GM19238 (cell line): Measurements from ENCODE around the gene SH2D4B.
A peak's percentile ranks its signal among the peaks of the same experiment; 100 is the strongest.
"Not testable (repeated sequence)": the region's sequence is repeated elsewhere in the genome, so short reads cannot be mapped to it uniquely, and the experiment has no call there.

ENCODE experiments used
- DNase-seq: peaks from one replicate; pipeline ENCODE4 v3.0.0; 2011; ENCODE audit warnings: low spot score; ENCODE audit not compliant: insufficient read length

Gene SH2D4B

DNA sequence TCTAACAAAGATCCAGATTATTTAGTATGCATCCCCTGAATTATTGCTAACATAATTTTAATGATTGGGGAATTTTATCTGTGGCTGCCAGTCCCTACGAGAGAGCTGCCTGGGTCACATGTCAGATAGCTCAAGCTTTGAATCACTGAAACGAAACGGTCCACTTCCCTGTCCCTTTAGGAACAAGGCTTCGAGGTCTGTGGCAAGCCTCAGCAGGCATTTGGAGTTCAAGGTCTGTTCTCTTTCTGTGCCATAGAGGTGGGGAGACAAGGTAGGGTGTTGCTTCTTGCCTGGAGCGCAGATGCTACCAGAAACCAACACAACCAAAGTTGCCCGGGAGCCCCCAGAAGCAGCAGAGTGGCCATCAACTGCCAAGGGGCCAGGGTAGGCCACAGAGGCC is 13.9 kb upstream of the SH2D4B start:
- no peak for DNase-seq

DNA sequence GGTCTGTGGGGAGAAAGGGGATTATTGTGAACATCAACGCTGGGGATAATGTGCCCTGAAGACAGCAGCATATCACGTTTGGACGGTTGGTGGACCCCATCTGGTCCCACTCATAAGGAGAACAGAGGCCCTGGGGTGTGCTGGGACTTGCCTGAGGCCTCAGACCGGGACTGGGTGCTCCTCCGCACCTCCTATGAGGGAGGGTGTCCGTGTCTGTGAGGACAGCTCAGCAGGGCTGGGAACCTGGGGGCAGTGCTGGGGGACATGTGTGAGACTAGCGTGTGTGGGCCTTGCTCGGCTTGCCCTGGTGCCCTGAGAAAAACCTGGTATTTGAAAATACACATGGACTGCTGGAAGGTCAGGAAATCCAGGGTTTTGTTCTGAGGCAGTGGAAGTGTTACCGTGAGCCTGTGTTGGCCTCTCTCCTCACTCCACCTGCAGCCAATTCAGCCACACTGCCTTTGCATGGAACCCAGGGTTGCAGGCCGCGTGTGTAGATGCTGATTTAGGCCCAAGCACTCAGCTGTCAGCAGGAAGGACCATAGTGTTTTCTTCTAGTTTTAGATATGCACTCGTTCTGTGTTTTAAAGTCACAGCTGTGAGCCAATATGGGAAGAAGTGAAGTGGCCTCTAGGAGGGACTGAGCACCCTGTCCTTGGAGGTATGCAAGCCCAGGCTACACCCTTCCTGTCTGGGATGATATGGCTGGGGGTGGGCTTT is 13.4 kb upstream of the SH2D4B start:
- no peak for DNase-seq

DNA sequence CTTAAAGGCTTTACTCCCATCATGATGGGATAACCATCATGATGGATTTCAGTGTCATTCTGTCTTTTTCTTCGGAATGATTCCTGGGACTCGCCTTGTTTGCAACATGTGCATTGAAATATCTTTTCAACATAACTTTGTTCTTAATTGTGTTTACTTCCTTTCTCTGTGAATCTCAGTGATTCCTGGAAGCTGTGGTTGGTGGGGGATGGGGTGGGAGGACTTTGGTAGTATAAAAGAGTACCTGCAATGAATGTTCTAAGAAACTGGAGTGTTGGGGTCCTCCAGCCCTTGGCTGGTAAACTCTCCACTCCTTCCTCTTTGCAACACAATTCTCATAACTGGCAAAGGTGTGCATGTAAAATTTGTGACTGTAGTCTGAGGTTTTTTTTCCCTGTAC is 11.5 kb upstream of the SH2D4B start:
- no peak for DNase-seq

DNA sequence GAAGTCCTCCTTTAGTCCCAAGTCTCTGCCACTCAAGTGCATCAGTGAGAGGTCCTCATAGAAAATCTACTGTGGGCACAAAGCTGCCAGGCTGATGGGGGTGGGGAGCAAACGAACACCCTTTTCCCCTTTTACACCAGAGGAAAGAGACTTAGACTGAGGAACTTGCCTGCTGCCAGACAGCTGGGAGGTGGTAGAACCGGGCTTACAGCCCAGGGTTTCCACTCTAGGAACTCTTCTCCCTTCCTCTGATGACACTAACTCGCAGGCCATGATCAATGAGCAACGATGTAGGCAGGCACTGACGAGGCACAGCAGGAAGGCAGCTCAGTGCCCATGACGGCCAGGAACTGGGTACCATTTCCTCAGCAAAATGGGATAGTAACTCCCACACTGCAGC is 11.0 kb upstream of the SH2D4B start:
- no peak for DNase-seq

DNA sequence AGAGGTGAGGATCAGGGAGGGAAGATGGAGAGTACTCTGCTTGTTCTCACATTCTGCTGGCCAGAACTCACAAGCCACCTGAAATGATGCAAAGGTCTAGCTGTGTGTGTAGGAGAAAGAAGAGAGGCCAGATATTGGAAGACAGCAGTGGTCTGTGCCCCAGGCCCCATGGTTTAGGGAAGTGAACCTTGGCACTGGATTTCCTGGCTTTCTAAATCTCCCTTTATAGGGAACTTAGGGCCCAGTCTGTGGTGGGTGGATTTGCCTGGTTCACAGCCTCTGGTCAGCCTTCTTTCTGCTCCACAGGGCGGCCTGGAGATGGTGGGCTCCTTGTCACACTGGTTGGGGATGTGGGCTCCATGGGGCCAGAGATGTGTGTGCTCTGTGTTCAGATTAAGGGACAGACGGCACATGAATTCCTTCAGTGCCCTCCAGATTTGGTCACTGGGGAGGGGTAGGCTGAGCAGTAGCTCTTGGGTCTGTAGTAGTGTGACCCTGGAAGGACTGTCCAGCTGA is 9.5 kb upstream of the SH2D4B start:
- DNase-seq: no peak

DNA sequence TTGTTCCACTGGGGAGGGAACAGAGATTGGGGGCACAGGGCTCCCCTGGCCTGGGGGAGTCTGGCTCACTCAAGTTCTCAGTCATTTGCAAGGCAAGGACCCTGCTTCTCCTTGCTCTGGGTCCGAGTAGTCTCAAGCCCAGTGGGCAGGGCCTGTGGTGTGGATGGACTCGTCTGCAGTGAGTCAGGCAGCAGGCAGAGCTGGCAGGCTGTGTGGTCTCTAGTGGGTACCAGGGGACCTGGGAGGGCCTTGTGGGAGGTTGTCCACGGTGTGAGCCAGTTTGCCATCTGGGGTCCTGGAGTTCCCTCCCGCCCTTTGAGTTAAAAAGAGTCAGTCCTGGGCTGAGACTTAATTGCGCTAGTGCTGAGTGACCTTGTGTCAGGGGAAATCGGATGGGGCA is 8.8 kb upstream of the SH2D4B start:
- no peak for DNase-seq

DNA sequence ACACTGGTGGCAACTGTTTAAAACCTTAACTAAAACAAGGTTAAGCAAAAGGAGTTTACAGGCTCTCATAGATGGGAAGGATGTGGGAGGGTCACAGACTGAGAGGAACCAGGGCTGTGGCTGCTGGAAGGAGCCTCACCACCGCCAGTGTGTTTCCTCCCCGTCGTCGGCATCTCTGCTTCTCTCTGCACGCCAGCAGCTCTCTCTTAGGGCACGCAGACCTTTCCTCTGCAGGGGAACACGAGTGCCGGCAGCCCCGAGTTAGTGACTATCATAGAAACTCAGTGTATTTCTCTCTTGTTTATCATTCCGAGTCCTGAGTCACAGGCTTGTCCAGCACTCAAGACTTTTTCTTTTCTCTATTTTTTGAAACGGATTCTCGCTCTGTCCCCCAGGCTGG is 8.1 kb upstream of the SH2D4B start:
- DNase-seq: no peak

DNA sequence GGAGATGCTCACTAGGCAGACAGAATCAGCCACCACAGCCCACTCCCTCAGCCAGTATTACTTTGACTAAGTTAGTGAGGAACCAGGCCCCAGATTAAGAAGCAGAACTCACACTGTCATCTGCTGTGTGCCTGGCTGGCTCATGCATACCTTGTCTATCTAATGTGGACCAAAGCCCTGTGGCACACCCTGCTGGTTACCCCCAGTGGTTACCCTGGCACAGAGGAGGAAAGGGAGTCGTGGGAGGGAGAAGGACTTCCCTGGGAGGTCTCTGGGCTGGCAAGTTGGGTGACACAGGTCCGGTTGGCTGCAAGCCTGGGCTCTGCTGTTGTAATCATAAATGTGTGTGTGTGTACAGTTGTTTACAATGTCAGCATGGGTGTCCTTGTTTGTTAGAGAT is 7.5 kb upstream of the SH2D4B start:
- no peak for DNase-seq

DNA sequence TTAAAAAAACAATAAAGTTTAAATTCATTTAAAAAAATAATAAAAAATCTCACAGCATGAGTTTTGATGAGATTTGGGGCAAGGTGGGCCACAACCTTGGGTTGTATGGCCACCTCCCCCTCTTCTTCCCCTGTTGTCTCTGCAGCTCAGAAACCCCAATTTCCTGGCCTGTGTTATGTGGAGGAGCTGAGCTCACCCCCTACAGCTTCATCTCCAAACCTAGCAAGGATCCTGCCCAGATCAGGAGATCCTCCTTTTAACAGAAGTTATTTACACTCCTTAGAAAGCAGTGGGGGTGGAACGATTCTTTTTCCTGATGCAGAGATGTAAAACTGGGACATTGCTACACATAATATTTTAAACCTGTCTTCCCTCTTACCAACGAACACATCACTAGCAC is 6.9 kb upstream of the SH2D4B start:
- no peak for DNase-seq

DNA sequence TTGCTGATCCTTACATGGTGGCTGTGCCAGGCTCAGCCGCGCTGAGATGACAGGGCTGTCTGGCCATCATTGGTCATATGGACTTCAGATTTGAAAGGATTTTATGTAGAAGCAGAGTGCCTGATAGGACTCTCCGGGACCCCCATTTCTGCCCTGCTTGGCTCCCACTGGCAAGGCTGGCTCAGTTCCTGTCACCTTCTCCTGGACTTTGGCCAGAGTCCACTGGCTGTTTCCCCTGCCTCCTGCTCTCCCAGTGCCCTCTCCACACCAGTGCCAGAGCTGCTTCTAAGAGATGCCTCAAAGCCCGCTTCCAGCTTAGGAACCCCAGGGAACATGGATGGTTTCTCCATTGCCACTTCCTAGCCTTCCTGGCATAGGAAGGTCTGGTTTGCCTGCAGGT is 5.1 kb upstream of the SH2D4B start:
- DNase-seq: no peak

DNA sequence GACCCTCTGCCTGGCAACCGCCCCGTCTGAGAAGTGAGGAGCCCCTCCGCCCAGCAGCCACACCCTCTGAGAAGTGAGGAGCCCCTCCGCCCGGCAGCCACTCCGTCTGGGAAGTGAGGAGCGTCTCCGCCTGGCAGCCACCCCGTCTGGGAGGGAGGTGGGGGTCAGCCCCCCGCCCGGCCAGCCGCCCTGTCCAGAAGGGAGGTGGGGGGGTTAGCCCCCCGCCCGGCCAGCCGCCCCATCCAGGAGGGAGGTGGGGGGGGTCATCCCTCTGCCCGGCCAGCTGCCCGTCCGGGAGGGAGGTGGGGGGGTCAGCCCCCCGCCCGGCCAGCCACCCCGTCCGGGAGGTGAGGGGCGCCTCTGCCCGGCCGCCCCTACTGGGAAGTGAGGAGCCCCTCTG is 3.6 kb upstream of the SH2D4B start:
- not testable (repeated sequence) for DNase-seq

DNA sequence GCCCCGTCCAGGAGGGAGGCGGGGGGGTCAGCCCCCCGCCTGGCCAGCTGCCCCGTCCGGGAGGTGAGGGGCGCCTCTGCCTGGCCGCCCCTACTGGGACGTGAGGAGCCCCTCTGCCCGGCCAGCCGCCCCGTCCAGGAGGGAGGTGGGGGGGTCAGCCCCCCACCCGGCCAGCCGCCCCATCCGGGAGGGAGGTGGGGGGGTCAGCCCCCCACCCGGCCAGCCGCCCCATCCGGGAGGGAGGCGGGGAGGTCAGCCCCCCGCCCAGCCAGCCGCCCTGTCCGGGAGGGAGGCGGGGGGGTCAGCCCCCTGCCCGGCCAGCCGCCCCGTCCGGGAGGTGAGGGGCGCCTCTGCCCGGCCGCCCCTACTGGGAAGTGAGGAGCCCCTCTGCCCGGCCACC is 3.1 kb upstream of the SH2D4B start:
- DNase-seq: not testable (repeated sequence)

DNA sequence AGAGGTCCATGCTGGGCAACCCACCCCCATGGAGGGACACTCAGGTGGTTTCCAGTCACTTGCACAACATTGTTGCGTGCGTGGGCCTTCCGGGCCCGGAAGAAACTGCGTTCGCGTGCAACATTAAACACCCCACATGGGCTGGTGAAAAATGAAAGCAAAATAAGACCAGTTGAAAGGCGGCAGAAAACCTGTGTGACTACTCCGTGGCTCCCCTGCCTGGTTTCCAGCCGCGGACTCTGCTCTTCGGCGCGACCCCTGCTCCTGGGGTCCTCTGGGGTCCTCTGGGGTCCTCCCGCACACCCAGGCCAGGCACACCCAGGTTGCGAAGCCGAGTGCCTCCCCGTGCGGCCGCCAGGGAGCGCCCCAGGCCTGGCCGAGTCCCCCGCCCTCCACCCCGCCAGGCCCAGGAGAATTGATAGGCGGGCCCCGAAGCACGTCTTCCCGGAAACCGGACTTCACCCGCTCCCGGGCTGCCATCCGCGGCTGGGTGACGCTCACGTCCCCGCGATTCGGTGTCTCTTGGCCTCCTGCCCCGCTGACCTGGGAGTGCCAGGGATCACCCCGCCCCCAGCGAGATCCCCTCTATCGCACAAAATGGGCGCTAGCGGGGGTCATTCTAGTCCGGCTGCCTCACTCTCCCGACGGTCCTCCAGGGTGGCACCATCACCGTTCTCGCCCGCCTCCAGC is 1.9 kb upstream of the SH2D4B start:
- DNase-seq: peak; percentile 63

DNA sequence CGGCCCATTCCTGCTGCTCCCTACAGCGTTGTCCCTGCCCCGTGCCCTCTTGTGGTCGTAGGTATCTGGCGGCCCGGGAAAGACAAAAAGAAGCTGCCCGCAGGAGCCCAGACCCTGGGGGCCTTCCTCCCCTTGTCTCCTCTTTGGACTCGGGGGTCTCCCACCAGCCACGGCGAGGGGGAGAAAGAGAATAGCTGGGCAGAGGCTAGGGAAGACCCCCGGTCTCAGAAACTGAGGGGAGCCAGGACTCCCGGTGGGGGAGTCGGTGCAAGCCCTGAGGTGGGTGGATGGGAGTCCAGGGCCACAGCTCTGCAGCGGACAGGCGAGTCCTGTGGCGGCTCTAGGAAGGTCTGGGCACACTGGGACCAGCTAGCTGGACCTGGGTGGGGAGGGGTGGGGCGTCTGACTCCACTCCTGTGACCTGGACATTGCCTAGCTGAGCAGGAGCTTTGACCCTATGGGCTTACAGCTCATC is 1.3 kb upstream of the SH2D4B start:
- DNase-seq: no peak

DNA sequence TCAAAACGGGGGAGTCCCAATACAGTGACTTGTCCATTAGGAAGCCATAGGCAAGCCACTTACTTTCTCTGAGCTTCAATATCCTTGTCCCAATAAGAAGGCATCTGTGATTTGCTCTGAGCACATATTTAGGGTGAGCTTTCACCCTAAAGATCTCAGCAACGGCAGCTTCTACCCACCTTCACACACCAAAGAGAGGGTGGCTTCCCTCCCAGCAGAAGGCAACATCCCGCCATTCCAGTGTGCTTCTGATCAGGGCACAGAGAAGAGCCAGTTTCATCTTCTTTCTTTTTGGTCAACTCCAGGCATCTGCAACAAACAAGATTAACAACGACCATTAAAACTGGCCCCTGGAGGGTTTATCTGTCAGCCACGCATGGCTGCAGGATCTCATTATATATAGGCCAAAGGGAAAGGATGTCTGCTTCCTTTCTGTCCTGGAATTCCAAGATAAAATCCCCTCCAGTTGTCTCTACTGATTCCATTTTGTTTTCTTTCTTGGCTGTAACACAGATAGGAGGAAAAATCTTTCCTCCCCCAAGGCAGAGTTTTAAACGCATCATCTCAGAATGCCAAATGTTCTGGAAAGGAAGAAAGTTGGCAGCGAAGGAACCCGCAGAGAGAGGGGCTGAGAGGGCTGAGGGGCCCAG is 491 bp upstream of the SH2D4B start:
- DNase-seq: no peak

DNA sequence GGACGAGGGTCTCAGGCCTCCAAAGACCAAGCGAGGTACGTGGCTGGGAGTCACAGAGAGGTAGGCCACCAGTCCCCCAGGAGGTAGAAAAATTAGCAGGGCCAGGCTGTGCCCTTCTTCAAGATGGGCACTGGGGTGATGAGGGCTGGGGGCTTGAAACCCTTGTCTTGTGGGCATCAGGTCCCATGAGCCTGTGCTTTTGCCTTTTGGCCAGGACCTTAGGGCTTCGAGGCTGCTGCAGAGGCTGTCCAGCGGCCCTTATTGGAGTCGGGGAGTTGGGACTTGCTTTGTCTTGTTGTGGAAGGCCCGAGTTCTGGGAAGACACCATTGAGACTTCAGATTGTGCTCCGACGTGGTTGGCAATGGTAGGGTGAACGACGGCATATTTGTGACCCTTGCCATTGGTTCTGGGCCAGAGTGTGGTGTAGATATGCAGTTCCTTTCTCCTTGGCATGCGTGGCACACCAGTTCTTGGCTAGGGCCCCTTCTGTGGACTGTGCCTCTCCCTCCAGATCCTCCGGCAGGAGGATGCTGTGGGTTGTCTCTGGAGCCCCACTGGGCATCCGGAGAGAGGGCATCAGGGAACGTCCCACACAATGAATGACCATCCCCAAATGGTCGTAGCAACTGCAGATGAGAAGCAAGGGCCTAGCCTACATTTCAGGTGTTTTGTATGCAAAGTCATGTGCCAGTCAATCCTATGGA is 931 bp downstream of the SH2D4B start:
- DNase-seq: no peak

DNA sequence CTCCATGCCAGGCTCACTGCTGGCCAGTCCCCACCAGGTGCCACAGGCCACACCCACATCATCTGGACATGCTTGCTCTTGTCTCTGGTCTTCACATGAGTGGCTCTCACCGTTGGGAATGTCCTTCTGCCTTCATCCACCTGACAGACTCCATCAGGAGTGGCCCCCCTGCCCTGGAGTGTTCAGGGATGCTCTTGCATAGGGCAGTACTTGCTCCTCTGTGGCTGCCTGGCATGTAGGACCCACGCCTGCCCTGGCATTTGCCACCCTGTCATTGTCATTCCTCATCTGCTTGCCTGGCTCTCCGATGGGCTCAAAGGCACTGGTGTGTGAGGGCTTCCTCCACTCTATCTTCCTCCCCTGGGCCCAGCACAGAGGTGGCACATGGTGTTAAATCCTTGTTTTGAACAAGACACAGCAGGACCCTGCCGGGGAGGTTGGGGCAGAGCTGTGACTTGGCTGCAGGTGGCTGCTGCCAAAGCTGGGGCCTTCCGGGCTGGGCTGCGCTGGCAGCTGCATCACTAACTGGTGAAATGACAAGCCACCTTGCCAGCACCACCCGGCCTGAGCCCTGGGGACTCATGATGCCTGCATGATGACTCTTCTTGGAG is 1.8 kb downstream of the SH2D4B start:
- DNase-seq: no peak

DNA sequence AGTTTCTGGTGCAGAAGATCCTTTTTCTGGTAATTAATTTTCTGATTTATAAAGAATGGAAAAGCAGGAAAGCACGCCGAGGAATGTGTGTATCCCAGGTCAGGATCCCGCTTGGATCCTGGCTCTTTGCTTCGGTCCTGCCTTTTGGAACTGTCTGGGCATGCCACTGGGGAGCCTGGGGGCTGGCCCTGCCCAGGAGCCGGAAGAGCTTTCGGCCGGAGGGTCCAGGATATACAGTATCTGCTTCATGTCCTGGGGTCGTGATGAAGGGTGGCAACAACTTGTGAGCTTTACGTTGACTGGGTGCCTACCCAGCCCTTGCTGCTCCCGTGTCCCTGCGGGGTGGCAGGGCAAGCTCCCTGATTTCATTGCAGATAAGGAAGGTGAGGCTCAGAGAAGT is 2.4 kb downstream of the SH2D4B start:
- no peak for DNase-seq

DNA sequence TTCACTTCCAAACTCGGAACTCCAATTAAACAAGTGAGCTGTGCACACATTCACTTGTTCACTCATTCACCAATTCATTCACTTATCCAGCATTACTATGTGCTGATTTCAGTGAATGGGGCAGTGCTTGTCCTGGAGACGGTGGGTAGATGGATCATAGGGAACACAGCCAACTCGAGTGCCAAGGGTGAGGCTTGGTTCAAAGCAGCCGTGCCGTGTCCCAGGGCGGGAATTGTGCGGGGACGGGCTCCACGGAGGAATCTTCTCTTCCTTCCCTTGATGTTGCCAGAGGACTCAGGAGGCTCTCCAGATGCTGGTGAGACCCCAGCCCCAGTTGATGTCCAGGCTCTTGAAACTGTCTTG is 2.9 kb downstream of the SH2D4B start:
- DNase-seq: no peak

DNA sequence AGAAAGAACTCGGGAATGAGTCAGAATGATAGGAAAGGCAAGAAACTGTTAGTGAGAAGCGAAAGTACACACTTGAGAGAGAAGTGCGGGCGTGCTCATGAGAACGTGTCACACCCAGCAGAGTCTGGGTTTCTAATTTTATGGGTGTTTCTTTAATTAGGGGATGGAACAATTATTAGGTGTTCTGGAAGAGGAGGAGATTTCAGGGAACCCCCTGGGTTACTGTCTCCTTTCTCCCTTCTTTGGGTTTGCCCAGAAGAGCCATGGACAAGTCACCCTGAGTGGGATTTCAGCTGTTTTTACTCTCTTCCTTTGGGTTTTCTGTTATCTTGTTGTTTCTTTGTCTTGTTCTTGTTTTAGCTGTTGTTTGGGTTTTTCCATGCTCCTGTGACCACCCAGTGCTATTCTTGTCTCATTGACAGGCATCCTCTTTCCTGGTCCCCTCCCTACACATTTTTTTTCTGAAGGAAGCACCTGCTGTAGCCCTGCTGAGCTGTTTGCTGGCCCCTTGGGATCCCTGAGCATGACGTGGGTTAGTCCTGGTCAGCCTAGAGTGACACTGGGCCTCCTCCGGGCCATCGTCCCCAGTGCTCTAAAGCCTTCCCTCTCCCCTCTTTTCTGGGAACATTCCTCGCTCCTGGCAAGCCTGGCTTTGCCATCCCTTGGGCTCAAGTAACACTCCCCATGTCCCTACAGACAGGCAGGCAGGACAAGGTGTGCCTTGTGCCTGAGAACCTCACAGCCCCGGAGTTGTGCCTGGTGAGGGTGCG is 3.5 kb downstream of the SH2D4B start:
- DNase-seq: no peak

DNA sequence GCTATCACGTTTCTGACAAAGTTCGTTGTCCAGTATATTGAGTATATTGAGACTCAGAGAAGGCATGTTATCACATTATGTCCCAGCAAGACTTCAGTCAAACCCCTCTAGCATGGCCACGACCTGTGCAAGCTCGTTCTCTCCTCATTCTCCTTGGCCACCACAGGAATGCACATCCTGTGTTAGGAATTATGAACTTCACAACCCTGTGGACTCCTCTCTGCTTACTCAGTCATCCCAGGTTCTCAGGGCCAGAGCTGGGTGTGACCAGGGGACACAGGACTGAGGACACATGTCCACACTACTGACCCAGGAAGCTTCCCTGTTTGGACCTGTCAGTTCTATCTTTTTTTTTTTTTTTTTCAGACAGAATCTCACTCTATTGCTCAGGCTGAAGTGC is 4.4 kb downstream of the SH2D4B start:
- DNase-seq: no peak
